Osteocyte (in vitro differentiated cells): ENCODE data around the gene PRAC1. TPM values are rescaled to one million over a fixed set of nuclear protein-coding genes. Genes with fewer than 3 reads are reported as not detected.
A peak's percentile ranks its signal among the peaks of the same experiment; 100 is the strongest.

Source experiments
- DNase-seq: peaks from one replicate; pipeline ENCODE4 v3.0.0; 2021; ENCODE audit warnings: mixed read lengths; ENCODE audit not compliant: unreplicated experiment; ENCODE audit errors: extremely low spot score
- H3K27ac Mint-ChIP-seq: one replicate; pipeline ENCODE4 v1.8.0; 2021; ENCODE audit warnings: mild to moderate bottlenecking, mixed read lengths; ENCODE audit not compliant: unreplicated experiment
- H3K27me3 Mint-ChIP-seq: one replicate; pipeline ENCODE4 v1.8.0; 2021; ENCODE audit warnings: mixed read lengths; ENCODE audit not compliant: unreplicated experiment
- H3K36me3 Mint-ChIP-seq: one replicate; pipeline ENCODE4 v1.8.0; 2021; ENCODE audit warnings: mixed read lengths; ENCODE audit not compliant: unreplicated experiment
- H3K4me1 Mint-ChIP-seq: one replicate; pipeline ENCODE4 v1.8.0; 2021; ENCODE audit warnings: mixed read lengths; ENCODE audit not compliant: unreplicated experiment
- H3K4me3 Mint-ChIP-seq: one replicate; pipeline ENCODE4 v1.8.0; 2021; ENCODE audit warnings: mild to moderate bottlenecking, moderate library complexity, mixed read lengths; ENCODE audit not compliant: unreplicated experiment
- H3K9me3 Mint-ChIP-seq: one replicate; pipeline ENCODE4 v1.8.0; 2021; ENCODE audit warnings: mixed read lengths; ENCODE audit not compliant: unreplicated experiment
- CTCF ChIP-seq: fragments of 200-600 bp; sonication (generic); IDR thresholded peaks from 2 replicates; pipeline ENCODE4 v1.5.0; 2021; ENCODE audit warnings: antibody characterized with exemption, mild to moderate bottlenecking, moderate library complexity
- total RNA-seq: library from RNA; stranded (reverse); gene quantifications from 2 replicates; pipeline ENCODE4 v1.2.1, GENCODE V29; 2021

The PRAC1 gene
- total RNA-seq, 1 donor from 2014 or later: not detected

- no peaks in the 10 kb centered on the region for H3K9me3 Mint-ChIP-seq
- H3K36me3 Mint-ChIP-seq: no peaks in the 10 kb centered on the region
- H3K27ac Mint-ChIP-seq: no peak within 1 kb of the TSS
- DNase-seq: no peak
- H3K27me3 Mint-ChIP-seq: peaks cover 98% of the 10 kb centered on the region
- H3K4me1 Mint-ChIP-seq: peaks cover 30% of the 10 kb centered on the region
- no peak for TF ChIP-seq CTCF
- peak within 1 kb of the TSS; percentile 14 for H3K4me3 Mint-ChIP-seq
Measured at GRCh38 chr17:48722915-48723422, 651 bp upstream of the PRAC1 start, which contains the start of gene PRAC2. PRAC2 (plus strand) TSS chr17:48723185; CDS start chr17:48724411, 1,226 bp downstream.

- peaks cover 97% of the 10 kb centered on the region for H3K27me3 Mint-ChIP-seq
- TF ChIP-seq CTCF: no peak
- peaks cover 32% of the 10 kb centered on the region for H3K4me1 Mint-ChIP-seq
- no peak overlapping the region for H3K4me3 Mint-ChIP-seq
- no peak overlapping the region for H3K27ac Mint-ChIP-seq
- H3K9me3 Mint-ChIP-seq: no peaks in the 10 kb centered on the region
- no peaks in the 10 kb centered on the region for H3K36me3 Mint-ChIP-seq
- DNase-seq: no peak
Measured at GRCh38 chr17:48721009-48721402, 1.3 kb downstream of the PRAC1 start.

- Mint-ChIP-seq H3K4me3 (no peak overlapping the region), H3K4me1 (peaks cover 32% of the 10 kb centered on the region), H3K27ac (no peak overlapping the region), H3K27me3 (peaks cover 95% of the 10 kb centered on the region), H3K9me3 (no peaks in the 10 kb centered on the region), H3K36me3 (no peaks in the 10 kb centered on the region)
- TF ChIP-seq CTCF: no peak
- no peak for DNase-seq
Measured at GRCh38 chr17:48720266-48721008, 1.9 kb downstream of the PRAC1 start.

- H3K4me1 Mint-ChIP-seq: peaks cover 32% of the 10 kb centered on the region
- H3K27me3 Mint-ChIP-seq: peaks cover 94% of the 10 kb centered on the region
- no peak for TF ChIP-seq CTCF
- H3K4me3 Mint-ChIP-seq: peak overlapping the region; percentile 48
- DNase-seq: no peak
- no peaks in the 10 kb centered on the region for H3K9me3 Mint-ChIP-seq
- no peaks in the 10 kb centered on the region for H3K36me3 Mint-ChIP-seq
- H3K27ac Mint-ChIP-seq: no peak overlapping the region
Measured at GRCh38 chr17:48719642-48720265, 2.6 kb downstream of the PRAC1 start.
